H1 (cell line): ENCODE measurements around the gene TMEM272. TPM values are rescaled to one million over a fixed set of nuclear protein-coding genes. Genes with fewer than 3 reads are reported as not detected.

Experiments used
- CTCF ChIA-PET: fragments of 300-600 bp; sonication (Branson Sonifier 250); formaldehyde crosslinking; loops from one replicate; lab custom pipeline; 2021; ENCODE audit not compliant: partially characterized antibody; lab: Charles Lee
- POLR2A ChIA-PET: fragments of 300-600 bp; sonication (Branson Sonifier 250); formaldehyde crosslinking; loops from one replicate; lab custom pipeline; 2021; ENCODE audit warnings: inconsistent platforms; ENCODE audit not compliant: partially characterized antibody; lab: Charles Lee
- DNase-seq, 2 experiments: peaks; one replicate each; pipeline versions ENCODE4 v3.0.0 to v3.0.0-alpha.2; 2010 to 2022; ENCODE audit warnings: low spot score in 2 of 2, low read depth in 1 of 2, mixed read lengths in 1 of 2
- FAIRE-seq: peaks from 2 replicates; lab custom pipeline; 2011; peaks lifted over from hg19 to GRCh38; lab: Jason Lieb, UNC
- H2AFZ ChIP-seq: 2 replicates; pipeline ENCODE4 v1.8.1; 2012; ENCODE audit warnings: low read length, inconsistent platforms
- H2AK5ac ChIP-seq: 2 replicates; pipeline ENCODE4 v1.6.1; 2013; ENCODE audit warnings: low read depth, low read length
- H2BK120ac ChIP-seq: replicated peaks from 2 replicates; pipeline ENCODE3; 2013; ENCODE audit warnings: low read depth, low read length, inconsistent platforms
- H2BK12ac ChIP-seq: 2 replicates; pipeline ENCODE4 v1.6.1; 2013; ENCODE audit warnings: low read depth, low read length
- H2BK15ac ChIP-seq: 2 replicates; pipeline ENCODE4 v1.6.1; 2013; ENCODE audit warnings: low read length
- H2BK20ac ChIP-seq: 2 replicates; pipeline ENCODE4 v1.6.1; 2013; ENCODE audit warnings: low read length
- H2BK5ac ChIP-seq: 2 replicates; pipeline ENCODE4 v1.6.1; 2013; ENCODE audit warnings: low read depth, low read length
- H3K14ac ChIP-seq: 2 replicates; pipeline ENCODE4 v1.6.1; 2013; ENCODE audit warnings: inconsistent platforms; ENCODE audit not compliant: insufficient read length
- H3K18ac ChIP-seq: 2 replicates; pipeline ENCODE4 v1.6.1; 2013; ENCODE audit warnings: low read length; ENCODE audit errors: extremely low read depth
- H3K23ac ChIP-seq: 2 replicates; pipeline ENCODE4 v1.6.1; 2013; ENCODE audit warnings: inconsistent platforms; ENCODE audit not compliant: insufficient read length
- H3K23me2 ChIP-seq: 2 replicates; pipeline ENCODE4 v1.6.1; 2013; ENCODE audit warnings: low read depth, low read length
- H3K27ac ChIP-seq: 2 replicates; pipeline ENCODE4 v1.6.1; 2011; ENCODE audit warnings: low read depth, low read length, inconsistent platforms
- H3K27me3 ChIP-seq, 4 experiments: replicated peaks in 1 of 4; 1 replicate in 1 of 4; 2 replicates in 3 of 4; pipeline versions ENCODE4 v1.6.1 to v1.8.1; 2011 to 2013; ENCODE audit warnings: low read length in 3 of 4, mild to moderate bottlenecking in 3 of 4, inconsistent platforms in 2 of 4, mixed read lengths in 2 of 4, moderate library complexity in 1 of 4; ENCODE audit not compliant: control insufficient read depth in 3 of 4, insufficient read depth in 3 of 4; ENCODE audit errors: extremely low read depth in 1 of 4
- H3K36me3 ChIP-seq, 4 experiments: 2 replicates each; pipeline versions ENCODE4 v1.6.1 to v1.8.1; 2011 to 2013; ENCODE audit warnings: mild to moderate bottlenecking in 4 of 4, low read length in 3 of 4, moderate library complexity in 2 of 4, control low read depth in 1 of 4, inconsistent platforms in 1 of 4; ENCODE audit not compliant: insufficient read depth in 4 of 4, control insufficient read depth in 2 of 4
- H3K4ac ChIP-seq: replicated peaks from 2 replicates; pipeline ENCODE3; 2013; ENCODE audit warnings: low read length, low read depth, mixed read lengths, inconsistent platforms; ENCODE audit not compliant: insufficient read length
- H3K4me1 ChIP-seq, 4 experiments: replicated peaks in 1 of 4; 1 replicate in 1 of 4; 2 replicates in 3 of 4; pipeline versions ENCODE4 v1.6.1 to v1.8.1; 2011 to 2013; ENCODE audit warnings: low read length in 3 of 4, inconsistent platforms in 2 of 4, mixed read lengths in 1 of 4; ENCODE audit not compliant: insufficient read depth in 4 of 4, control insufficient read depth in 3 of 4
- H3K4me2 ChIP-seq, 2 experiments: 2 replicates each; pipeline versions ENCODE4 v1.6.1 to v1.8.1; 2011 to 2013; ENCODE audit warnings: low read depth in 2 of 2, low read length in 2 of 2, control low read depth in 1 of 2, inconsistent platforms in 1 of 2, mild to moderate bottlenecking in 1 of 2; ENCODE audit not compliant: insufficient read depth in 1 of 2
- H3K4me3 ChIP-seq, 4 experiments: fragments of 200-600, 300-600 bp in 1 of 4; sonication (generic), shearing (Covaris generic), sonication (Bioruptor Twin) in 1 of 4; 2 replicates each; pipeline versions ENCODE4 v1.5.1 to v1.8.1; 2011 to 2016; ENCODE audit warnings: low read length in 4 of 4, low read depth in 3 of 4, control low read depth in 2 of 4, inconsistent platforms in 2 of 4, mild to moderate bottlenecking in 2 of 4, mixed read lengths in 1 of 4, moderate library complexity in 1 of 4; ENCODE audit not compliant: insufficient read depth in 2 of 4; ENCODE audit errors: extremely low read depth in 1 of 4
- H3K56ac ChIP-seq: replicated peaks from 2 replicates; pipeline ENCODE3; 2013; ENCODE audit warnings: low read depth, mild to moderate bottlenecking, mixed read lengths, low read length, inconsistent platforms; ENCODE audit not compliant: insufficient read length
- H3K79me1 ChIP-seq: 2 replicates; pipeline ENCODE4 v1.6.1; 2013; ENCODE audit warnings: low read depth, low read length, control low read depth
- H3K79me2 ChIP-seq, 2 experiments: 2 replicates each; pipeline versions ENCODE4 v1.6.1 to v1.8.1; 2012 to 2013; ENCODE audit warnings: low read length in 2 of 2, mild to moderate bottlenecking in 2 of 2, inconsistent platforms in 1 of 2; ENCODE audit not compliant: insufficient read depth in 2 of 2, control insufficient read depth in 1 of 2
- H3K9ac ChIP-seq, 4 experiments: replicated peaks in 1 of 4; 1 replicate in 1 of 4; 2 replicates in 3 of 4; pipeline versions ENCODE4 v1.6.1 to v1.8.1; 2011 to 2013; ENCODE audit warnings: low read depth in 3 of 4, low read length in 3 of 4, control low read depth in 2 of 4, mild to moderate bottlenecking in 2 of 4, moderate library complexity in 2 of 4, inconsistent platforms in 1 of 4; ENCODE audit errors: extremely low read depth in 1 of 4
- H3K9me3 ChIP-seq, 2 experiments: 2 replicates each; pipeline versions ENCODE4 v1.6.1 to v1.8.1; 2012 to 2013; ENCODE audit warnings: mild to moderate bottlenecking in 2 of 2, moderate library complexity in 2 of 2, control low read depth in 1 of 2, inconsistent platforms in 1 of 2, low read depth in 1 of 2, low read length in 1 of 2, mixed read lengths in 1 of 2; ENCODE audit not compliant: insufficient read depth in 2 of 2
- H4K20me1 ChIP-seq, 2 experiments: replicated peaks in 1 of 2; 2 replicates each; pipeline versions ENCODE3 to v1.8.1; 2011 to 2013; ENCODE audit warnings: inconsistent platforms in 2 of 2, low read length in 2 of 2, mild to moderate bottlenecking in 1 of 2; ENCODE audit not compliant: insufficient read depth in 2 of 2, control insufficient read depth in 1 of 2
- H4K5ac ChIP-seq: 2 replicates; pipeline ENCODE4 v1.6.1; 2013; ENCODE audit warnings: low read length, low read depth, mixed read lengths, inconsistent platforms; ENCODE audit not compliant: insufficient read length
- H4K8ac ChIP-seq: 2 replicates; pipeline ENCODE4 v1.8.0; 2013; ENCODE audit warnings: mild to moderate bottlenecking, moderate library complexity, low read length, inconsistent platforms; ENCODE audit not compliant: insufficient read depth; ENCODE audit errors: extremely low read depth
- H4K91ac ChIP-seq: replicated peaks from 2 replicates; pipeline ENCODE3; 2013; ENCODE audit warnings: low read length, mixed read lengths, inconsistent platforms; ENCODE audit not compliant: insufficient read length
- BACH1 ChIP-seq: IDR thresholded peaks from 2 replicates; pipeline ENCODE4 v1.6.1; 2012; ENCODE audit warnings: low read length, improper control_type of control experiment
- KDM5A ChIP-seq: fragments of 200-600 bp; IDR thresholded peaks from 2 replicates; pipeline ENCODE4 v1.7.1; 2012; ENCODE audit warnings: mild to moderate bottlenecking, low read length, inconsistent platforms, mixed read lengths
- RFX5 ChIP-seq: IDR thresholded peaks from 2 replicates; pipeline ENCODE4 v1.6.1; 2011; ENCODE audit warnings: low read depth, low read length, improper control_type of control experiment, borderline replicate concordance
- RNF2 ChIP-seq: fragments of 200-900, 300-1000 bp; sonication (generic); IDR thresholded peaks from 2 replicates; pipeline ENCODE4 v1.7.1; 2016; ENCODE audit warnings: borderline replicate concordance, low read depth, mild to moderate bottlenecking, antibody characterized with exemption, low read length; ENCODE audit not compliant: poor library complexity, severe bottlenecking; ENCODE audit errors: missing control alignments
- SAP30 ChIP-seq: fragments of 300-600 bp; sonication (generic); IDR thresholded peaks from 2 replicates; pipeline ENCODE4 v1.7.1; 2012; ENCODE audit warnings: low read length, moderate library complexity, mild to moderate bottlenecking, inconsistent platforms; ENCODE audit not compliant: insufficient read depth, insufficient replicate concordance
- SIX5 ChIP-seq: IDR thresholded peaks from 2 replicates; pipeline ENCODE4 v1.6.1; 2011; ENCODE audit warnings: mild to moderate bottlenecking, low read depth, low read length
- WGBS, 2 experiments: shearing (Covaris generic) in 1 of 2; methylation state at CpG; one replicate each; pipeline versions ENCODE4 v1.1.6 to v1.1.7; 2013 to 2015; ENCODE audit warnings: low lambda C conversion rate in 2 of 2, mixed read lengths in 2 of 2, inconsistent platforms in 1 of 2, low coverage in 1 of 2, missing lambda C conversion rate in 1 of 2; ENCODE audit not compliant: insufficient replicate concordance in 2 of 2, insufficient coverage in 1 of 2, insufficient read length in 1 of 2; ENCODE audit errors: extremely low coverage in 1 of 2, missing lambda C conversion rate in 1 of 2; 5-methylcytosine and 5-hydroxymethylcytosine counted together
- polyA plus RNA-seq, 7 experiments: library from polyadenylated mRNA; depleted of rRNA in 3 of 7; stranded (reverse) in 5 of 7; unstranded in 2 of 7; fragments of >200 nt in 5 of 7; fragments of 200-250 nt in 2 of 7; gene quantifications; 1 replicate in 5 of 7; 2 replicates in 1 of 7; 4 replicates in 1 of 7; pipeline versions ENCODE4 v1.2.1 to v1.2.3, GENCODE V29; 2011 to 2013; ENCODE audit warnings: missing spikeins in 2 of 7, mixed read lengths in 2 of 7
- total RNA-seq: library from RNA; stranded (reverse); fragmentation: NEBNext Ultra II Directional; extraction: Animal tissue kit (Norgen Biotek cat#: 25700); gene quantifications from 2 replicates; pipeline ENCODE4 v1.2.1, GENCODE V29; 2021
- TF ChIP-seq, protein P1 (sequence below): IDR thresholded peaks from 2 replicates; pipeline ENCODE4 v1.6.1; 2012; ENCODE audit warnings: inconsistent platforms
- TF ChIP-seq, protein P2 (sequence below), 3 experiments: IDR thresholded peaks; 1 replicate in 2 of 3; 2 replicates in 1 of 3; pipeline versions ENCODE4 v1.5.1 to v1.6.1; 2011; ENCODE audit warnings: low read length in 3 of 3, mild to moderate bottlenecking in 3 of 3, inconsistent platforms in 2 of 3, low read depth in 1 of 3, moderate library complexity in 1 of 3; ENCODE audit not compliant: insufficient read depth in 1 of 3; ENCODE audit errors: control extremely low read depth in 1 of 3

Gene TMEM272
- total and polyA plus RNA-seq, 2 of the 8 experiments (the other 6 are each of a cell fraction or from before 2014, with no cell fraction given) = 0.05 TPM; not detected in 1

DNA sequence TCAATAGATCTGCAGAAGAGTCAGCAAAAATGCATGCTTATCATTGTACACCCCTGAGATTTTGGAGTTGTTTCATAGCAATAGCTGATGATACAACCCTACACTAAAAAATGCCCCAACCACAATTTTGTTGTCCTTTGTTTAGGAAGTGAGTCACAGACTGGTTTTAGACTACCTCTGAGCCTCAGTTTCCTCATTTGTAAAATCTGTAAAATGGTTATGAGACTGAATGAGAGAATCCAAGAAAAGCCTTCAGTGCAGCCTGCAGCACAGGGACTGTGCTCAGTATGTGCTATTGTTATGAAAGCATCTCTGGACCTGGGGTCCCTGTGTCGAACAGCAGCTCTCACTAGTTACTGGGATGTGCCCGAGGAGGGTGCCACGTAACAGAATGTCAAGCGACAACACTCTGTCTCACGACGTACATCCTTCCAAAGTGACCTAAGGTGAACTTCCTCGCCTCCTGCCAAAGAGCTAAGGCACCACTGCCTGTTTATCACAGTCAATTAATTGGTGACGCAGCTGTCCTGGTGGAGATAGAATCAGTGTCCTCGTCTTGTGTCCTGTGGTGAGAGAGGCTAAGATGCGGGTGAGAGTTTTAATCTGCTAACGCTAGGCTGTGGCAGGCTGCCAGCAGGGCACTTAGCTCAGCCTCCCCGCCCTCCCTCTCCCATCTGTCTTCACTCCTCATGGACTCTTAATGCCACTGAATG is 59.1 kb downstream of the TMEM272 start:
- Histone ChIP-seq H4K20me1 (no peaks in the 10 kb centered on the region), H3K27me3 (no peaks in the 10 kb centered on the region; a peak in 1 of 7 replicates), H2AFZ (no peak overlapping the region), H2BK20ac (no peak overlapping the region), H2BK120ac (no peak overlapping the region), H2BK12ac (0 out of 2 replicates have a peak overlapping the region, but pooled peaks have one; percentile 11), H3K14ac (no peak overlapping the region), H3K79me2 (no peaks in the 10 kb centered on the region), H4K5ac (no peak overlapping the region), H3K18ac (no peak overlapping the region), H3K4me1 (peaks cover 0 to 7% (median 0%) of the 10 kb centered on the region in 4 experiments; a peak in 2 of 7 replicates), H3K4ac (no peak overlapping the region), H3K79me1 (no peaks in the 10 kb centered on the region), H3K56ac (no peak overlapping the region), H3K23ac (no peak overlapping the region), H4K91ac (no peak overlapping the region), H3K4me2 (no peak overlapping the region), H3K9ac (no peak overlapping the region), H4K8ac (no peak overlapping the region), H3K27ac (no peak overlapping the region), H3K23me2 (no peaks in the 10 kb centered on the region), H2BK5ac (no peak overlapping the region), H3K36me3 (no peaks in the 10 kb centered on the region), H2BK15ac (no peak overlapping the region), H2AK5ac (no peak overlapping the region), H3K4me3 (no peak overlapping the region), H3K9me3 (no peaks in the 10 kb centered on the region)
- ChIA-PET POLR2A (interaction anchor here (0.7 to 1.9 kb wide), 7 partner anchors 8 to 333 kb away, joined by 3 to 6 read pairs (median 3); partner anchors contain the start of genes ATP7B and INTS6), CTCF (interaction anchor here (0.5 to 11.3 kb wide), 6 partner anchors 12 to 351 kb away, joined by 3 to 123 read pairs (median 4); no protein-coding TSS in a partner anchor)
- no peak for DNase-seq
- WGBS, 2 experiments = 84% methylated on average over 12 of the region's 12 CpGs; no CpG with 5 or more reads in 1 of the 2 experiments
- FAIRE-seq = no peak
- TF ChIP-seq SIX5 (no peak), KDM5A (no peak), RNF2 (no peak), BACH1 (no peak), SAP30 (no peak), RFX5 (no peak)
- TF ChIP-seq, protein P1, sequence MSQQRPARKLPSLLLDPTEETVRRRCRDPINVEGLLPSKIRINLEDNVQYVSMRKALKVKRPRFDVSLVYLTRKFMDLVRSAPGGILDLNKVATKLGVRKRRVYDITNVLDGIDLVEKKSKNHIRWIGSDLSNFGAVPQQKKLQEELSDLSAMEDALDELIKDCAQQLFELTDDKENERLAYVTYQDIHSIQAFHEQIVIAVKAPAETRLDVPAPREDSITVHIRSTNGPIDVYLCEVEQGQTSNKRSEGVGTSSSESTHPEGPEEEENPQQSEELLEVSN = no peak
- TF ChIP-seq, protein P2, sequence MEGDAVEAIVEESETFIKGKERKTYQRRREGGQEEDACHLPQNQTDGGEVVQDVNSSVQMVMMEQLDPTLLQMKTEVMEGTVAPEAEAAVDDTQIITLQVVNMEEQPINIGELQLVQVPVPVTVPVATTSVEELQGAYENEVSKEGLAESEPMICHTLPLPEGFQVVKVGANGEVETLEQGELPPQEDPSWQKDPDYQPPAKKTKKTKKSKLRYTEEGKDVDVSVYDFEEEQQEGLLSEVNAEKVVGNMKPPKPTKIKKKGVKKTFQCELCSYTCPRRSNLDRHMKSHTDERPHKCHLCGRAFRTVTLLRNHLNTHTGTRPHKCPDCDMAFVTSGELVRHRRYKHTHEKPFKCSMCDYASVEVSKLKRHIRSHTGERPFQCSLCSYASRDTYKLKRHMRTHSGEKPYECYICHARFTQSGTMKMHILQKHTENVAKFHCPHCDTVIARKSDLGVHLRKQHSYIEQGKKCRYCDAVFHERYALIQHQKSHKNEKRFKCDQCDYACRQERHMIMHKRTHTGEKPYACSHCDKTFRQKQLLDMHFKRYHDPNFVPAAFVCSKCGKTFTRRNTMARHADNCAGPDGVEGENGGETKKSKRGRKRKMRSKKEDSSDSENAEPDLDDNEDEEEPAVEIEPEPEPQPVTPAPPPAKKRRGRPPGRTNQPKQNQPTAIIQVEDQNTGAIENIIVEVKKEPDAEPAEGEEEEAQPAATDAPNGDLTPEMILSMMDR (IDR thresholded peaks at IDR 0.05; ENCODE audit: control extremely low read depth in 1 of 3, insufficient read depth in 1 of 3, low read depth in 1 of 3, low read length in 3 of 3) = no peak
